ENCODE measurements around the gene DAAM2. TPM values are rescaled to one million over a fixed set of nuclear protein-coding genes. Genes with fewer than 3 reads are reported as not detected.

Gene DAAM2
- total RNA-seq, 4 donors from 2014 or later = 15.7 to 31.6 (median 20.7) TPM

GRCh38 chr6:39923861-39924260, 131.7 kb downstream of the DAAM2 start:
- Histone ChIP-seq H3K9me3 (no peaks in the 10 kb centered on the region), H3K27ac (peak overlapping the region in 2 of 4 donors; percentile 16 to 27), H3K36me3 (peaks cover 0 to 13% (median 0%) of the 10 kb centered on the region in 4 donors), H3K4me3 (no peak overlapping the region), H3K27me3 (no peaks in the 10 kb centered on the region), H3K4me1 (peaks cover 6 to 57% (median 25%) of the 10 kb centered on the region in 4 donors)
- no peak for TF ChIP-seq EP300 (IDR thresholded peaks at IDR 0.05; ENCODE audit: low read depth)
- no peak for TF ChIP-seq CTCF (IDR thresholded peaks at IDR 0.05)
- TF ChIP-seq POLR2A (IDR thresholded peaks at IDR 0.05) = no peak
- no peak for TF ChIP-seq POLR2AphosphoS5 (IDR thresholded peaks at IDR 0.05)
- DNase-seq = no peak
- intact Hi-C loops (cut with DNase I; ENCODE audit: low total_unique reads) (no loop called here), in situ Hi-C loops (cut with MboI; ENCODE audit: low pct_ligation_motif_present in 1 of 4, low pct_unique_long_range_greater_than_20kb in 1 of 4, low sequenced_read_pairs in 3 of 4) (no loop called here)
- WGBS, 2 donors (ENCODE audit: low coverage in 1 of 2) = 45 to 100% methylated on average over 1 to 6 of the region's 6 CpGs

- intact Hi-C loops (cut with DNase I; ENCODE audit: low total_unique reads) (no loop called here), in situ Hi-C loops (cut with MboI; ENCODE audit: low pct_ligation_motif_present in 1 of 4, low pct_unique_long_range_greater_than_20kb in 1 of 4, low sequenced_read_pairs in 3 of 4) (no loop called here)
- no peaks in the 10 kb centered on the region for H3K9me3 ChIP-seq
- no peak overlapping the region for H3K27ac ChIP-seq
- DNase-seq = no peak
- peaks cover 6 to 52% (median 22%) of the 10 kb centered on the region in 4 donors for H3K4me1 ChIP-seq
- no peaks in the 10 kb centered on the region for H3K27me3 ChIP-seq
- WGBS, 2 donors (ENCODE audit: low coverage in 1 of 2) = 72 to 100% methylated on average over 1 to 6 of the region's 6 CpGs
- H3K36me3 ChIP-seq = peaks cover 0 to 13% (median 0%) of the 10 kb centered on the region in 4 donors
- no peak for TF ChIP-seq CTCF (IDR thresholded peaks at IDR 0.05)
- no peak for TF ChIP-seq EP300 (IDR thresholded peaks at IDR 0.05; ENCODE audit: low read depth)
- no peak for TF ChIP-seq POLR2A (IDR thresholded peaks at IDR 0.05)
- TF ChIP-seq POLR2AphosphoS5 (IDR thresholded peaks at IDR 0.05) = no peak
- no peak overlapping the region for H3K4me3 ChIP-seq
Observed at GRCh38 chr6:39924283-39924682, 132.1 kb downstream of the DAAM2 start.

GRCh38 chr6:39925191-39925930, 133.2 kb downstream of the DAAM2 start:
- H3K4me1 ChIP-seq = peaks cover 5 to 47% (median 18%) of the 10 kb centered on the region in 4 donors
- TF ChIP-seq CTCF (IDR thresholded peaks at IDR 0.05) = no peak
- no peak for TF ChIP-seq POLR2AphosphoS5 (IDR thresholded peaks at IDR 0.05)
- TF ChIP-seq POLR2A (IDR thresholded peaks at IDR 0.05) = no peak
- no peak for TF ChIP-seq EP300 (IDR thresholded peaks at IDR 0.05; ENCODE audit: low read depth)
- peaks cover 0 to 13% (median 0%) of the 10 kb centered on the region in 4 donors for H3K36me3 ChIP-seq
- in situ Hi-C loops (cut with MboI; ENCODE audit: low pct_ligation_motif_present in 1 of 4, low pct_unique_long_range_greater_than_20kb in 1 of 4, low sequenced_read_pairs in 3 of 4) = no loop called here
- 87 to 91% methylated on average over 7 to 22 of the region's 22 CpGs for WGBS, 2 donors (ENCODE audit: low coverage in 1 of 2)
- no peak overlapping the region for H3K4me3 ChIP-seq
- no peak for DNase-seq
- no peaks in the 10 kb centered on the region for H3K9me3 ChIP-seq
- no peak overlapping the region for H3K27ac ChIP-seq
- intact Hi-C loops (cut with DNase I; ENCODE audit: low total_unique reads) = no loop called here
- no peaks in the 10 kb centered on the region for H3K27me3 ChIP-seq

GRCh38 chr6:39925931-39926290, 133.7 kb downstream of the DAAM2 start:
- in situ Hi-C loops (cut with MboI; ENCODE audit: low pct_ligation_motif_present in 1 of 4, low pct_unique_long_range_greater_than_20kb in 1 of 4, low sequenced_read_pairs in 3 of 4) = no loop called here

More at GRCh38 chr6:39925931-39926290, 133.7 kb downstream of the DAAM2 start:
- no peaks in the 10 kb centered on the region for H3K27me3 ChIP-seq
- TF ChIP-seq POLR2AphosphoS5 (IDR thresholded peaks at IDR 0.05) = no peak
- TF ChIP-seq CTCF (IDR thresholded peaks at IDR 0.05) = no peak
- TF ChIP-seq EP300 (IDR thresholded peaks at IDR 0.05; ENCODE audit: low read depth) = no peak
- no peak for TF ChIP-seq POLR2A (IDR thresholded peaks at IDR 0.05)
- H3K27ac ChIP-seq = no peak overlapping the region
- intact Hi-C loops (cut with DNase I; ENCODE audit: low total_unique reads) = no loop called here
- H3K4me3 ChIP-seq = no peak overlapping the region
- H3K4me1 ChIP-seq = peaks cover 3 to 42% (median 16%) of the 10 kb centered on the region in 4 donors
- peaks cover 0 to 13% (median 0%) of the 10 kb centered on the region in 4 donors for H3K36me3 ChIP-seq
- no peaks in the 10 kb centered on the region for H3K9me3 ChIP-seq
- 86% methylated on average over 3 of the region's 3 CpGs; no CpG with 5 or more reads in 1 of the 2 donors for WGBS, 2 donors (ENCODE audit: low coverage in 1 of 2)
- DNase-seq = no peak
